Gastrocnemius medialis (tissue), 4 donors: ENCODE measurements around the gene MAPK8.

Experiments
- CTCF ChIP-seq, 5 experiments: fragments of 450-650 bp in 3 of 5; fragments of 200-600 bp in 2 of 5; sonication (generic) in 2 of 5; IDR thresholded peaks in 4 of 5; conservative IDR thresholded peaks in 1 of 5; 1 replicate in 4 of 5; 2 replicates in 1 of 5; pipeline ENCODE4 v1.5.1; 2016 to 2019; ENCODE audit warnings: antibody characterized with exemption in 5 of 5, mild to moderate bottlenecking in 3 of 5, moderate library complexity in 3 of 5
- POLR2A ChIP-seq, 2 donors: fragments of 450-650 bp; IDR thresholded peaks; one replicate each; pipeline ENCODE4 v1.6.1; 2017; ENCODE audit warnings: antibody characterized with exemption in 2 of 2, mild to moderate bottlenecking in 2 of 2, moderate library complexity in 2 of 2

- TF ChIP-seq POLR2A (IDR thresholded peaks at IDR 0.05) = no peak
- no peak for TF ChIP-seq CTCF (IDR thresholded peaks at IDR 0.05 in 4 of 5, conservative IDR thresholded peaks at IDR 0.05 in 1 of 5)
These were observed 25.0 kb downstream of the MAPK8 start for GRCh38 chr10:48331436-48331835.
